HL-60 (cell line): ENCODE results near the gene RAMAC.

Experiments used
- DNase-seq, 2 experiments: peaks; one replicate each; pipeline ENCODE4 v3.0.0-alpha.2; 2010 to 2020; ENCODE audit warnings: low read depth in 1 of 2, low spot score in 1 of 2
- H3K27ac ChIP-seq: fragments of 250-450 bp; sonication (Bioruptor Pico); replicated peaks from 2 replicates; pipeline ENCODE4 v1.5.1; 2020; ENCODE audit warnings: mild to moderate bottlenecking, moderate library complexity
- H3K27me3 ChIP-seq: fragments of 250-450 bp; sonication (Bioruptor Pico); 2 replicates; pipeline ENCODE4 v1.5.1; 2021; ENCODE audit warnings: mild to moderate bottlenecking, moderate library complexity; ENCODE audit not compliant: insufficient read depth, poor library complexity, severe bottlenecking
- H3K4me3 ChIP-seq: replicated peaks from 2 replicates; pipeline ENCODE4 v1.5.1; 2011; ENCODE audit warnings: mild to moderate bottlenecking, control low read depth, low read length; ENCODE audit not compliant: insufficient read depth
- CTCF ChIP-seq: IDR thresholded peaks from one replicate; pipeline ENCODE4 v1.5.1; 2011; ENCODE audit warnings: low read length, control low read depth, inconsistent platforms; ENCODE audit not compliant: insufficient read depth
- GABPA ChIP-seq: IDR thresholded peaks from 2 replicates; pipeline ENCODE4 v1.6.1; 2012; ENCODE audit warnings: low read depth
- POLR2AphosphoS5 ChIP-seq: IDR thresholded peaks from 2 replicates; pipeline ENCODE4 v1.6.1; 2012; ENCODE audit warnings: low read depth
- REST ChIP-seq: IDR thresholded peaks from 2 replicates; pipeline ENCODE4 v1.6.1; 2012; ENCODE audit warnings: low read depth; ENCODE audit not compliant: insufficient replicate concordance
- SPI1 ChIP-seq: IDR thresholded peaks from 2 replicates; pipeline ENCODE4 v1.6.1; 2012; ENCODE audit warnings: low read depth, mild to moderate bottlenecking, borderline replicate concordance

RAMAC gene

GRCh38 chr15:82950746-82951370 lies 35.2 kb upstream of the RAMAC start:
- H3K27ac ChIP-seq = no peak overlapping the region
- no peak for DNase-seq
- TF ChIP-seq GABPA (no peak), CTCF (no peak), POLR2AphosphoS5 (no peak), SPI1 (no peak), REST (no peak)
- H3K27me3 ChIP-seq = peaks cover 20% of the 10 kb centered on the region
- no peak overlapping the region for H3K4me3 ChIP-seq

GRCh38 chr15:82951472-82952157 lies 34.4 kb upstream of the RAMAC start:
- no peak for DNase-seq
- TF ChIP-seq SPI1 (no peak), POLR2AphosphoS5 (no peak), GABPA (no peak), REST (no peak), CTCF (no peak)
- no peak overlapping the region for H3K27ac ChIP-seq
- H3K4me3 ChIP-seq = peak overlapping the region; percentile 17; the same call in 1 of the 2 replicates
- peaks cover 20% of the 10 kb centered on the region for H3K27me3 ChIP-seq

GRCh38 chr15:82952158-82953081 lies 33.6 kb upstream of the RAMAC start, which contains the start of gene HOMER2:
TSS of gene HOMER2 (minus strand) at chr15:82952720. CDS start at chr15:82952535, 185 bp downstream.
- TF ChIP-seq SPI1 = no peak
- no peak for TF ChIP-seq POLR2AphosphoS5
- TF ChIP-seq CTCF = no peak
- no peak for TF ChIP-seq REST
- TF ChIP-seq GABPA = no peak
- DNase-seq = no peak
- Histone ChIP-seq H3K27ac (no peak within 1 kb of the TSS), H3K27me3 (peaks cover 20% of the 10 kb centered on the region), H3K4me3 (peak within 1 kb of the TSS; percentile 24)
